Progenitor cell of endocrine pancreas (in vitro differentiated cells): ENCODE data around the gene COMMD3. TPM values are rescaled to one million over a fixed set of nuclear protein-coding genes. Genes with fewer than 3 reads are reported as not detected.

ENCODE experiments used
- DNase-seq: peaks from one replicate; pipeline ENCODE4 v3.0.0; 2021; ENCODE audit warnings: low spot score; ENCODE audit not compliant: unreplicated experiment
- H3K27ac Mint-ChIP-seq: 2 replicates; pipeline ENCODE4 v1.8.0; 2021; ENCODE audit warnings: mild to moderate bottlenecking, moderate library complexity, mixed read lengths
- H3K27me3 Mint-ChIP-seq: 2 replicates; pipeline ENCODE4 v1.8.0; 2021; ENCODE audit warnings: mixed read lengths
- H3K36me3 Mint-ChIP-seq: 2 replicates; pipeline ENCODE4 v1.8.0; 2022; ENCODE audit warnings: mixed read lengths; ENCODE audit not compliant: insufficient read depth
- H3K4me1 Mint-ChIP-seq: 2 replicates; pipeline ENCODE4 v1.8.0; 2021; ENCODE audit warnings: low read depth, mixed read lengths
- H3K4me3 Mint-ChIP-seq: 2 replicates; pipeline ENCODE4 v1.8.0; 2021; ENCODE audit warnings: low read depth, mild to moderate bottlenecking, moderate library complexity, mixed read lengths
- H3K9me3 Mint-ChIP-seq: 2 replicates; pipeline ENCODE4 v1.8.0; 2021; ENCODE audit warnings: low read depth, mixed read lengths
- total RNA-seq: library from RNA; stranded (reverse); gene quantifications from 2 replicates; pipeline ENCODE4 v1.2.1, GENCODE V29; 2021
- TF ChIP-seq, protein P1 (sequence below): fragments of 200-600 bp; sonication (generic); IDR thresholded peaks from one replicate; pipeline ENCODE4 v1.5.0; 2021; ENCODE audit warnings: antibody characterized with exemption, mild to moderate bottlenecking; ENCODE audit not compliant: unreplicated experiment

The COMMD3 gene
- total RNA-seq, 1 donor from 2014 or later: 48.5 TPM

DNA sequence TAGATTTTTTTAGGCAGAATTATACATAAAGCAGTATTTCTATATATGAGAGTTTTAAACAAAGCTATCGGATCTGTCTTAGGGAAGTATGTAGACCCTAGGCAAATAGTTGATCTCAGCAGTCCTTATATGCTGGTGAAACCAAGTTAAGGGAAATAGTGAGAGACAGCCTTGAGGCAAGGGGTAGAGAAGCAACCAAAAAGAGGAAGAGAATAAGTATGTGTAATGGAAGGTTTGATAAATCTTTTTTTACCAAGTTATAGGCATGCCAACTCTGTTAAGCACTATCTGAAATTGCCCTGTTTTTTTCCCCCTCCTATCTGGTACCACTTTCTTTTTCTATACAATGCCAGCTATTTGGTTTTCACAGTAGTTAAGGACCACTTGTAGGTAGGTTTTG is 49.0 kb downstream of the COMMD3 start:
- Mint-ChIP-seq H3K4me1 (peaks cover 9% of the 10 kb centered on the region), H3K27me3 (no peaks in the 10 kb centered on the region), H3K27ac (no peak overlapping the region), H3K4me3 (no peak overlapping the region), H3K9me3 (no peaks in the 10 kb centered on the region), H3K36me3 (no peaks in the 10 kb centered on the region)
- TF ChIP-seq, protein P1, sequence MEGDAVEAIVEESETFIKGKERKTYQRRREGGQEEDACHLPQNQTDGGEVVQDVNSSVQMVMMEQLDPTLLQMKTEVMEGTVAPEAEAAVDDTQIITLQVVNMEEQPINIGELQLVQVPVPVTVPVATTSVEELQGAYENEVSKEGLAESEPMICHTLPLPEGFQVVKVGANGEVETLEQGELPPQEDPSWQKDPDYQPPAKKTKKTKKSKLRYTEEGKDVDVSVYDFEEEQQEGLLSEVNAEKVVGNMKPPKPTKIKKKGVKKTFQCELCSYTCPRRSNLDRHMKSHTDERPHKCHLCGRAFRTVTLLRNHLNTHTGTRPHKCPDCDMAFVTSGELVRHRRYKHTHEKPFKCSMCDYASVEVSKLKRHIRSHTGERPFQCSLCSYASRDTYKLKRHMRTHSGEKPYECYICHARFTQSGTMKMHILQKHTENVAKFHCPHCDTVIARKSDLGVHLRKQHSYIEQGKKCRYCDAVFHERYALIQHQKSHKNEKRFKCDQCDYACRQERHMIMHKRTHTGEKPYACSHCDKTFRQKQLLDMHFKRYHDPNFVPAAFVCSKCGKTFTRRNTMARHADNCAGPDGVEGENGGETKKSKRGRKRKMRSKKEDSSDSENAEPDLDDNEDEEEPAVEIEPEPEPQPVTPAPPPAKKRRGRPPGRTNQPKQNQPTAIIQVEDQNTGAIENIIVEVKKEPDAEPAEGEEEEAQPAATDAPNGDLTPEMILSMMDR: no peak
- no peak for DNase-seq

DNA sequence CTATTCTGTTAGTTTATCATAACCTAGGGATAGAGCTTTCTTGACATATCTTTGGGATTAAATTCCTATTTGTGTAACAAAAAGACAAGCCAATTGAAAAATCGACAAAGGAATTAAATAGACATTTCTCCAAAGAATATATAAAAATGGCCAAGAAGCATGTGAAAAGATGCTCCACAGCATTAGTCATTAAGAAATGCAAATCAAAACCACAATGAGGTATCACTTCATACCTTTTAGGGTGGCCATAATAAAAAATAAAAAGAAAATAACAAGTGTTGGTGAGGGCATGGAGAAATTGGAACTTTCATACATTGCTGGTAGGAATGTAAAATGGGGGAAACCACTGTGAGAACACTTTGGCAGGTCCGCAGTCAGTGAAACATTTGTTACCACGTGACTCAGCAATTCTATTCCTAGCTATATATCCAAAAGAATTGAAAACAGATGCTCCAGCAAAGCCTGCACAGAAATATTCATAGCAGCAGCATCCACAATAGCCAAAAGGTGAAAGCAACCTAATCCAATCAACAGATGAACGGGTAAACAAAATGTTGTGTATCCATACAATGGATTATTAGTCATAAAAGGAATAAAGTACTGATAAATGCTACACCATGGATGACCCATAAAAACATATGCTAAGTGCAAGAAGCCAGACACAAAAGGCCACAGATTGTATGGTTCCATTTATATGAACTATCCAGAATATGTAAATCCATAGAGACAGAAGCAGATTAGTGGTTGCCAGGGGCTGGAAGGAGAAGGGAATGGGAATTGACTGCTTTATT is 49.7 kb downstream of the COMMD3 start:
- TF ChIP-seq, protein P1: no peak
- DNase-seq: no peak
- no peak overlapping the region for H3K4me3 Mint-ChIP-seq
- H3K4me1 Mint-ChIP-seq: peaks cover 9% of the 10 kb centered on the region
- H3K9me3 Mint-ChIP-seq: no peaks in the 10 kb centered on the region
- no peak overlapping the region for H3K27ac Mint-ChIP-seq
- H3K27me3 Mint-ChIP-seq: no peaks in the 10 kb centered on the region
- no peaks in the 10 kb centered on the region for H3K36me3 Mint-ChIP-seq

DNA sequence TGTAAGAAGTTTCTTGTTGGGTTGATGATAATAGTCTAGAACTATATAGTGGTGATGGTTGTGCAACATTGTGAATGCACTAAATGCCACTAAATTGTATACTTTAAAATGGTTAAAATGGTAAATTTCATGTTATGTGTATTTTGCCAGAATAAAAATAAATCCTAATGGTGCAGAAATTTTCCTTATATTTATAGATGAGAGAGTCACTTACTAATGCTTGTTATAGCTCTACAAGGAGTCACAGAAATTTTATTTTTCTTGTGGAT is 50.2 kb downstream of the COMMD3 start:
- DNase-seq: no peak
- H3K9me3 Mint-ChIP-seq: no peaks in the 10 kb centered on the region
- no peaks in the 10 kb centered on the region for H3K36me3 Mint-ChIP-seq
- H3K27me3 Mint-ChIP-seq: no peaks in the 10 kb centered on the region
- H3K4me3 Mint-ChIP-seq: no peak overlapping the region
- TF ChIP-seq, protein P1: no peak
- H3K4me1 Mint-ChIP-seq: peaks cover 9% of the 10 kb centered on the region
- H3K27ac Mint-ChIP-seq: no peak overlapping the region

- TF ChIP-seq, protein P1: no peak
- Mint-ChIP-seq H3K4me1 (peaks cover 9% of the 10 kb centered on the region), H3K9me3 (no peaks in the 10 kb centered on the region), H3K27ac (no peak overlapping the region), H3K36me3 (no peaks in the 10 kb centered on the region), H3K27me3 (no peaks in the 10 kb centered on the region), H3K4me3 (no peak overlapping the region)
- DNase-seq: no peak
Measured at GRCh38 chr10:22366771-22367170, 50.6 kb downstream of the COMMD3 start.

- Mint-ChIP-seq H3K4me1 (peaks cover 11% of the 10 kb centered on the region), H3K27me3 (no peaks in the 10 kb centered on the region), H3K9me3 (no peaks in the 10 kb centered on the region), H3K36me3 (no peaks in the 10 kb centered on the region), H3K27ac (no peak overlapping the region), H3K4me3 (no peak overlapping the region)
- no peak for DNase-seq
- TF ChIP-seq, protein P1: no peak
Measured at GRCh38 chr10:22367471-22367870, 51.3 kb downstream of the COMMD3 start.
